UCSD-AML1 (cell line): Measurements from ENCODE around the gene RPRML.
A peak's percentile ranks its signal among the peaks of the same experiment; 100 is the strongest.
"Not testable (repeated sequence)": the region's sequence is repeated elsewhere in the genome, so short reads cannot be mapped to it uniquely, and the experiment has no call there.

Experiments
- DNase-seq: peaks from one replicate; lab custom pipeline; 2025; ENCODE audit not compliant: unreplicated experiment; lab: John Stamatoyannopoulos, UW

RPRML gene

GRCh38 chr17:46976626-46977270 is 2.3 kb downstream of the RPRML start:
- DNase-seq: no peak

GRCh38 chr17:46975287-46975686 is 3.8 kb downstream of the RPRML start:
- no peak for DNase-seq

GRCh38 chr17:46974086-46974485 is 5.0 kb downstream of the RPRML start:
- DNase-seq: no peak

GRCh38 chr17:46972346-46972745 is 6.7 kb downstream of the RPRML start:
- DNase-seq: no peak

GRCh38 chr17:46971647-46972300 is 7.3 kb downstream of the RPRML start:
- no peak for DNase-seq

GRCh38 chr17:46968896-46969295 is 10.2 kb downstream of the RPRML start:
- no peak for DNase-seq

- DNase-seq: no peak
These were observed 10.7 kb downstream of the RPRML start for GRCh38 chr17:46968224-46968834.

- peak; percentile 33 for DNase-seq
These were observed 14.5 kb downstream of the RPRML start for GRCh38 chr17:46964315-46965265.

- DNase-seq: no peak
These were observed 15.5 kb downstream of the RPRML start for GRCh38 chr17:46963571-46963970.

GRCh38 chr17:46962374-46962790 is 16.7 kb downstream of the RPRML start:
- DNase-seq: no peak

GRCh38 chr17:46960152-46960551 is 18.9 kb downstream of the RPRML start:
- DNase-seq: no peak

- no peak for DNase-seq
These were observed 20.9 kb downstream of the RPRML start for GRCh38 chr17:46958041-46958591.

GRCh38 chr17:46953191-46953590 is 25.9 kb downstream of the RPRML start:
- not testable (repeated sequence) for DNase-seq

GRCh38 chr17:46952115-46952514 is 26.9 kb downstream of the RPRML start:
- DNase-seq: no peak

- DNase-seq: no peak
These were observed 27.3 kb downstream of the RPRML start for GRCh38 chr17:46951706-46952105.

- DNase-seq: no peak
These were observed 27.9 kb downstream of the RPRML start for GRCh38 chr17:46950997-46951621.

GRCh38 chr17:46950342-46950996 is 28.6 kb downstream of the RPRML start:
- no peak for DNase-seq

GRCh38 chr17:46949291-46950174 is 29.5 kb downstream of the RPRML start:
- DNase-seq: no peak

- DNase-seq: no peak
These were observed 30.5 kb downstream of the RPRML start for GRCh38 chr17:46948544-46948943.
